Activated CD4-positive, alpha-beta T cell treated with anti-CD3 and anti-CD28 coated beads, Interleukin-2, amount 50 U/mL, for 4 hours (primary cell): Measurements from ENCODE around the gene ATF1.
A peak's percentile ranks its signal among the peaks of the same experiment; 100 is the strongest.
"Not testable (repeated sequence)": the region's sequence is repeated elsewhere in the genome, so short reads cannot be mapped to it uniquely, and the experiment has no call there.

Experiments
- DNase-seq, 2 experiments: peaks; one replicate each; pipeline ENCODE4 v3.0.0-alpha.2; 2020

ATF1 gene

GRCh38 chr12:50753232-50753769 lies 10.6 kb upstream of the ATF1 start:
- no peak for DNase-seq

- peak; percentile 16 to 19 for DNase-seq
Observed at GRCh38 chr12:50764286-50765094, 589 bp downstream of the ATF1 start.

- peak; percentile 39 to 43 for DNase-seq
Observed at GRCh38 chr12:50765095-50765911, 1.4 kb downstream of the ATF1 start.

- no peak for DNase-seq
Observed at GRCh38 chr12:50768391-50768790, 4.5 kb downstream of the ATF1 start.

GRCh38 chr12:50768813-50769212 lies 4.9 kb downstream of the ATF1 start:
- DNase-seq, result not testable (repeated sequence)

- no peak for DNase-seq
Observed at GRCh38 chr12:50771409-50771808, 7.5 kb downstream of the ATF1 start.

GRCh38 chr12:50772470-50772869 lies 8.6 kb downstream of the ATF1 start:
- no peak for DNase-seq

- DNase-seq, result no peak
Observed at GRCh38 chr12:50772877-50773276, 9.0 kb downstream of the ATF1 start.

- DNase-seq, result no peak
Observed at GRCh38 chr12:50775251-50775650, 11.3 kb downstream of the ATF1 start.

- no peak for DNase-seq
Observed at GRCh38 chr12:50776749-50777728, 13.1 kb downstream of the ATF1 start.

- no peak for DNase-seq
Observed at GRCh38 chr12:50778663-50779590, 15.0 kb downstream of the ATF1 start.

GRCh38 chr12:50780013-50780412 lies 16.1 kb downstream of the ATF1 start:
- DNase-seq, result no peak

- no peak for DNase-seq
Observed at GRCh38 chr12:50784501-50784900, 20.6 kb downstream of the ATF1 start.

GRCh38 chr12:50785406-50786001 lies 21.6 kb downstream of the ATF1 start:
- no peak for DNase-seq

- no peak for DNase-seq
Observed at GRCh38 chr12:50786498-50787231, 22.8 kb downstream of the ATF1 start.

GRCh38 chr12:50787618-50788017 lies 23.7 kb downstream of the ATF1 start:
- no peak for DNase-seq

GRCh38 chr12:50788561-50788960 lies 24.7 kb downstream of the ATF1 start:
- DNase-seq, result no peak

GRCh38 chr12:50790081-50790480 lies 26.2 kb downstream of the ATF1 start:
- no peak for DNase-seq

GRCh38 chr12:50799908-50800307 lies 36.0 kb downstream of the ATF1 start:
- DNase-seq, result no peak

- no peak for DNase-seq
Observed at GRCh38 chr12:50803230-50803875, 39.5 kb downstream of the ATF1 start.
